Psoas muscle (tissue), 8 donors: Measurements from ENCODE around the gene TMEM255B. TPM values are rescaled to one million over a fixed set of nuclear protein-coding genes. Genes with fewer than 3 reads are reported as not detected.

Source experiments
- ATAC-seq, 4 donors: fragments of 200-7000 bp; cut with Tn5 transposase; one replicate each; pipeline ENCODE4 v1.9.1; 2020; ENCODE audit warnings: moderate library complexity in 3 of 4, mild to moderate bottlenecking in 2 of 4
- DNase-seq, 2 donors: peaks; one replicate each; pipeline ENCODE4 v3.0.0-alpha.2; 2020
- H3K27ac ChIP-seq: fragments of 200-600 bp; one replicate; pipeline ENCODE4 v1.8.0; 2022
- H3K27me3 ChIP-seq, 3 donors: fragments of 200-600 bp in 1 of 3; one replicate each; pipeline versions ENCODE4 v1.6.1 to v1.8.0; 2013 to 2022; ENCODE audit warnings: low read length in 2 of 3, mild to moderate bottlenecking in 2 of 3, moderate library complexity in 1 of 3; ENCODE audit not compliant: insufficient read depth in 3 of 3
- H3K36me3 ChIP-seq, 2 donors: fragments of 200-600 bp in 1 of 2; one replicate each; pipeline versions ENCODE4 v1.6.1 to v1.8.0; 2013 to 2022; ENCODE audit warnings: low read depth in 1 of 2, mild to moderate bottlenecking in 1 of 2, moderate library complexity in 1 of 2; ENCODE audit not compliant: insufficient read depth in 1 of 2
- H3K4me1 ChIP-seq: fragments of 200-600 bp; one replicate; pipeline ENCODE4 v1.8.0; 2022
- H3K4me3 ChIP-seq: fragments of 200-600 bp; one replicate; pipeline ENCODE4 v1.8.0; 2022; ENCODE audit warnings: mild to moderate bottlenecking
- H3K9me3 ChIP-seq: fragments of 200-600 bp; one replicate; pipeline ENCODE4 v1.8.0; 2022
- WGBS, 3 donors: extraction: QIAGEN DNeasy Blood & Tissue Kit; methylation state at CpG; one replicate each; pipeline versions ENCODE4 v1.1.6 to v1.1.7; 2013; 5-methylcytosine and 5-hydroxymethylcytosine counted together
- intact Hi-C, 2 donors: fragments of 100-400 bp; cut with DNase I; formaldehyde crosslinking; loops; one replicate each; pipeline versions ENCODE4 v1.11.0 to v1.14.2; 2022
- polyA plus RNA-seq, 3 donors: library from polyadenylated mRNA; stranded (reverse); fragments of 200-250 nt; gene quantifications; one replicate each; pipeline ENCODE4 v1.2.3, GENCODE V29; 2013
- total RNA-seq, 4 donors: library from RNA; stranded (reverse); fragmentation: NEBNext Ultra II Directional in 2 of 4; extraction: Animal tissue kit (Norgen Biotek cat#: 25700) in 2 of 4; gene quantifications; one replicate each; pipeline versions ENCODE4 v1.2.1 to v1.2.4, GENCODE V29; 2021 to 2023
- TF ChIP-seq, protein P1 (sequence below): fragments of 200-600 bp; IDR thresholded peaks from one replicate; pipeline ENCODE4 v1.8.0; 2022; ENCODE audit warnings: antibody characterized with exemption
- donor health status: healthy with polysubstance abuse.
- donor health status: DM: no; HTN: no; CAD: no; lungs with moderate emphysema.
- donor health status: Bipolar disorder and iron deficiency.
- donor health status: healthy.
- donor health status: DM: yes; HTN: yes; CAD: no.
- donor health status: DM: no; HTN: no; CAD: no.
- donor health status: DM: no; HTN: no; CAD: no.
- donor health status: DM: yes; HTN: yes; CAD: no.

The TMEM255B gene
- total and polyA plus RNA-seq, 7 donors = 0.45 to 5.1 (median 2.1) TPM

DNA sequence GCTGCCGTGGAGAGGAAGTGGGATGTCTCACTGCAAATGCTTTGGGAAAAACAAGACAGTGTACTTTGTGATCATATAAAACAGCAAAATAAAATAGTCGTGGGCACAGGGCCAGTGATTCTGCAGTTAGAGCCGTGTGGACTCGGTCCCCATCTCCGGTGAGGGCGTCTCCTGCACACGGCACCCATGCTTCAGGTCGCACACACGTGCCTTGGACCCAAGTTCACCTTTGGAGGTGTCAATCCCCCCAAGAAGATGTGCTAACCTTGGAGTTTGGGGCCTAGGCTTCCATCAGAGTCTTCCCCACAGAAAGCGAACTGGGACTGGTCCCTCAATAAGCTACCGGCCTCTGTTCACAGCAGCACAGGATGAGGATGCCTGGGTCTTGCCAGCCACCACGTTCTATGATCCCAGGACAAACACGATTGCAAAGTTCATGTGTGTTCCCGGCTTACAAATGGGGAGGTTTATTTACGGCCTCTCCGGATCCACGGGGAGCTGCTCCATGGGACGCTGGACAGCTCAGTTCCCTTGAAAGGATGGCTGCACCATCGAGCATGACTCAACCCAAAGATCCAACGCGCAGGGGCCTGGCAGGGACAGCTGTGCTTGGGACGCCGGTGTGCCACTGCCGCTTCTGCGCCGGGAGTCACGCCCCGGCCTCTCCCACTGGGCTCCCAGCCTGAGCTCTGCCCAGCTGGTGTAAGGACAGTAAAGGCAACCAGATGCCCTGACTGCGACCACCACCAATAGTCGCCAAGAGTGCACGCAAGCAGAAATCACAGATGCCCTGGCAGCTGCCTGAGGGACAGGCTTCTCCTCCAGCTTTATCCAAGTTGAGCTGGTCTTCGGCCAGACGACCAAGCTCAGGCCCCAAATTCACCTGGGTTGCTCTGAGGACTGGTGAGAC, 96.2 kb downstream of the TMEM255B start:
- H3K9me3 ChIP-seq = no peaks in the 10 kb centered on the region
- H3K4me1 ChIP-seq = peaks cover 61% of the 10 kb centered on the region
- intact Hi-C loops = loop anchor here in 1 of 2 donors (2.0 kb wide), 2 partner anchors 16 to 72 kb away; no protein-coding TSS in a partner anchor
- DNase-seq (peak; percentile 76 to 93), ATAC-seq (peak; percentile 92 to 95 (median 92))
- no peaks in the 10 kb centered on the region for H3K27me3 ChIP-seq
- H3K36me3 ChIP-seq = peaks cover 0 to 10% of the 10 kb centered on the region in 2 donors
- WGBS, 3 donors = 34 to 47% (median 36%) methylated on average over 33 of the region's 33 CpGs
- peak overlapping the region; percentile 22 for H3K4me3 ChIP-seq
- peak overlapping the region; percentile 82 for H3K27ac ChIP-seq
- TF ChIP-seq, protein P1, sequence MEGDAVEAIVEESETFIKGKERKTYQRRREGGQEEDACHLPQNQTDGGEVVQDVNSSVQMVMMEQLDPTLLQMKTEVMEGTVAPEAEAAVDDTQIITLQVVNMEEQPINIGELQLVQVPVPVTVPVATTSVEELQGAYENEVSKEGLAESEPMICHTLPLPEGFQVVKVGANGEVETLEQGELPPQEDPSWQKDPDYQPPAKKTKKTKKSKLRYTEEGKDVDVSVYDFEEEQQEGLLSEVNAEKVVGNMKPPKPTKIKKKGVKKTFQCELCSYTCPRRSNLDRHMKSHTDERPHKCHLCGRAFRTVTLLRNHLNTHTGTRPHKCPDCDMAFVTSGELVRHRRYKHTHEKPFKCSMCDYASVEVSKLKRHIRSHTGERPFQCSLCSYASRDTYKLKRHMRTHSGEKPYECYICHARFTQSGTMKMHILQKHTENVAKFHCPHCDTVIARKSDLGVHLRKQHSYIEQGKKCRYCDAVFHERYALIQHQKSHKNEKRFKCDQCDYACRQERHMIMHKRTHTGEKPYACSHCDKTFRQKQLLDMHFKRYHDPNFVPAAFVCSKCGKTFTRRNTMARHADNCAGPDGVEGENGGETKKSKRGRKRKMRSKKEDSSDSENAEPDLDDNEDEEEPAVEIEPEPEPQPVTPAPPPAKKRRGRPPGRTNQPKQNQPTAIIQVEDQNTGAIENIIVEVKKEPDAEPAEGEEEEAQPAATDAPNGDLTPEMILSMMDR = no peak

DNA sequence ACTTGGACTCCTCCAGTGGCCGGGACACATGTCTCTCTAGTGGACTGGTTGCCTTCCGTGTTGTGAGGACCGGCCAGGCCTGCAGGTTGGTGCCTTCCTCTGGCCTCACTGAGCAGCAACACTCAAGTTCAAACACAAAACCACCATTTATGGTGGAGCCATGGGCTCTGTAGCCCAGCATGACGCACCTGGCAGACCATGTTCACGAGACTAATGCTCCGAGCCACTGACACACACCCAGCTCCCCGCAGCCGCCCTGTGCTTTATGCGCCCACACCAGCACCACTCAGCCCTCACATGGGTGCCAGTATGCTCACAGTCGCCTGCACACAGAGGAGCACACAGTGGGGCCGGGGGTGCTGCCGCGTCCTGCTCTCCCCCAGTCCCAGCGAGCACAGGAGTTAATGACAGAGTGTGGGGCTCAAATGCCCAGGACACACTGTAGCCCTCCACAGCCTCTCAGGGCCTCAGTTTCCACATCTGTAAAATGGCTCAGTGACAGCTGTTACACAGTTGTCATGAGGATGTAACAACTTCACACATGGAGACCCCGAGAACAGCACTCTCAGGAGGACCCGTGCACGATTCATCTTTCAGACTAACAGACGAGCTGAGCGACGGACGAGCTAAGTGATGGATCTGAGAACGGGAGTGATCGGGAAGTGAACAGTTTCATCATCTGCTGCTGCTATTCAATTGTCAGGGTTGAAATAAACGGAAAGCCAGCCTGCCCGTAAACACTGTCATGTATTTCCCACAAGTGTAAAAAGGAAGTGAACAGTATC, 97.1 kb downstream of the TMEM255B start:
- TF ChIP-seq, protein P1 = no peak
- ATAC-seq (peak in 3 of 4 donors; percentile 1 to 9 (median 1)), DNase-seq (no peak)
- Histone ChIP-seq H3K4me3 (peak overlapping the region; percentile 22), H3K36me3 (peaks cover 0 to 7% of the 10 kb centered on the region in 2 donors), H3K27ac (peak overlapping the region; percentile 82), H3K4me1 (peaks cover 66% of the 10 kb centered on the region), H3K27me3 (no peaks in the 10 kb centered on the region), H3K9me3 (no peaks in the 10 kb centered on the region)
- intact Hi-C loops = loop anchor here in 1 of 2 donors (2.0 kb wide), 2 partner anchors 17 to 71 kb away; no protein-coding TSS in a partner anchor
- 79 to 87% (median 79%) methylated on average over 25 of the region's 25 CpGs for WGBS, 3 donors

GRCh38 chr13:113856716-113857065, 97.7 kb downstream of the TMEM255B start:
- H3K27me3 ChIP-seq = no peaks in the 10 kb centered on the region
- peaks cover 0 to 9% of the 10 kb centered on the region in 2 donors for H3K36me3 ChIP-seq
- peaks cover 72% of the 10 kb centered on the region for H3K4me1 ChIP-seq
- intact Hi-C loops = no loop called here
- ATAC-seq = peak; percentile 47 to 68 (median 52)
- 35 to 37% (median 36%) methylated on average over 9 of the region's 9 CpGs for WGBS, 3 donors
- H3K27ac ChIP-seq = peak overlapping the region; percentile 82
- DNase-seq = peak; percentile 61 to 80
- TF ChIP-seq, protein P1 = no peak
- H3K4me3 ChIP-seq = no peak overlapping the region
- H3K9me3 ChIP-seq = no peaks in the 10 kb centered on the region

DNA sequence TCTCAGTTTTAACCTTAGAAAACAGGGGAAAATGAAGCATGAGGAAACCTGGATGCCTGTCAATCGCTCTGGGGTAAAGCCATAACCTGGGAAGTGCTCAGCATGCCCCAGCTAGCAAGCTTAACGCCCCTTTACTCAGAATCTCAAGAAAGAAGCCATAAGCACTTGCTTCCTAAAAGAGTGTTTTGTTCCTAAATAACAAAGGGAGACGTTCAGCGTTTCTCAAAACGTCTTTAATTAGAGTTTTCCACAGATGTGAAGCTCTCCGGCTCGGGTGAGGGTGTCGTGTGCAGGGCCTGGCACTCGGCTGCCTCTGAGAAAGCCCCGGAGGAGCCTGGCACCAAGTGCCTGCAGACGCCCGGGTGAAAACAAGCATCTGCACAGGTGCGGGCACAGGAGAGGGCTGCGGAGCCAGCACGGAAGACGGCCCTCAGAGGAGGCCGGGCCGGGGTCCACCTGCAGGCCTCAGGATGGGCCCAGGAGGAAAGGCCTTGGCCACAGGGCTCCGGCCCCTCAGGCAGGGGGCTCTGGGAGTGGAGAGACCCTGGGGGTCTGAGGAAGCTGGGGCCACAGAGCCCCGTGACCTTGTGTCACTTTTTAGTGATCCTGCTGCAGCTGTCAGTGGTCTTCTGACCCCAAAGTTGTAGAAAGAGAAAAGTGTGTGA, 98.6 kb downstream of the TMEM255B start:
- Histone ChIP-seq H3K4me1 (peaks cover 78% of the 10 kb centered on the region), H3K4me3 (no peak overlapping the region), H3K9me3 (no peaks in the 10 kb centered on the region), H3K27me3 (no peaks in the 10 kb centered on the region), H3K36me3 (peaks cover 0 to 9% of the 10 kb centered on the region in 2 donors), H3K27ac (no peak overlapping the region)
- intact Hi-C loops = no loop called here
- TF ChIP-seq, protein P1 = no peak
- 65 to 74% (median 66%) methylated on average over 20 of the region's 20 CpGs for WGBS, 3 donors
- DNase-seq = no peak
- no peak for ATAC-seq
